Measurements from ENCODE around the gene MYO15B.

GRCh38 chr17:75631353-75631752 lies 43.8 kb downstream of the MYO15B start:
- no peak for TF ChIP-seq POLR2A (IDR thresholded peaks at IDR 0.05; ENCODE audit: low read depth, low read length)
- no peak for TF ChIP-seq TAF1 (IDR thresholded peaks at IDR 0.05; ENCODE audit: borderline replicate concordance, low read depth, low read length)
